ENCODE measurements around the gene SAFB2. TPM values are rescaled to one million over a fixed set of nuclear protein-coding genes. Genes with fewer than 3 reads are reported as not detected.

The SAFB2 gene
- total RNA-seq, 1 experiment from 2014 or later: 86.9 TPM

- RAD21 ChIA-PET (ENCODE audit: low non-redundant PET in 1 of 2, low total read pairs in 2 of 2, uncharacterized antibody in 2 of 2, unreplicated experiment in 2 of 2): no interaction called here
- Histone ChIP-seq H3K27ac (ENCODE audit: low read depth, low read length) (no peak overlapping the region), H3K9ac (ENCODE audit: low read length) (no peak overlapping the region), H2AFZ (ENCODE audit: low read depth, low read length, poor library complexity, severe bottlenecking) (no peak overlapping the region), H3K4me1 (ENCODE audit: control insufficient read depth in 1 of 2, insufficient read depth in 2 of 2, low read length in 2 of 2) (no peaks in the 10 kb centered on the region), H3K9me3 (ENCODE audit: control insufficient read depth in 1 of 2, insufficient read depth in 1 of 2, low read depth in 1 of 2, low read length in 2 of 2) (no peaks in the 10 kb centered on the region), H3K27me3 (ENCODE audit: insufficient read depth, low read length) (no peaks in the 10 kb centered on the region), H4K20me1 (ENCODE audit: insufficient read depth) (no peaks in the 10 kb centered on the region), H3K36me3 (ENCODE audit: control insufficient read depth in 1 of 2, insufficient read depth in 2 of 2, low read length in 2 of 2) (peaks cover 74 to 77% of the 10 kb centered on the region in 2 experiments; a peak in 3 of 4 replicates), H3K4me3 (replicated peaks in 1 of 2; ENCODE audit: low read depth in 1 of 2, low read length in 2 of 2) (no peak overlapping the region), H3K79me2 (ENCODE audit: insufficient read depth, low read length) (peaks cover 42% of the 10 kb centered on the region; the same call in 1 of the 2 replicates), H3K9me2 (ENCODE audit: insufficient read depth) (no peaks in the 10 kb centered on the region), H3K4me2 (ENCODE audit: low read length) (no peak overlapping the region)
- no TSS peak for BruUV-seq (replicated peaks)
- ATAC-seq (no peak), DNase-seq (ENCODE audit: low read depth, low spot score) (no peak)
- intact Hi-C loops (cut with micrococcal nuclease): no loop called here
- POLR2A ChIA-PET: no interaction called here
- CTCF ChIA-PET: no interaction called here
- TF ChIP-seq CTCF (IDR thresholded peaks at IDR 0.05 in 2 of 3, conservative IDR thresholded peaks at IDR 0.05 in 1 of 3; ENCODE audit: borderline replicate concordance in 1 of 3, insufficient read depth in 1 of 3, low read depth in 2 of 3, low read length in 2 of 3) (no peak), JUND (IDR thresholded peaks at IDR 0.05) (no peak), ZFX (IDR thresholded peaks at IDR 0.05) (no peak), TCF7L2 (IDR thresholded peaks at IDR 0.05; ENCODE audit: borderline replicate concordance, extremely low read depth, insufficient read depth, insufficient read length) (no peak), RAD21 (IDR thresholded peaks at IDR 0.05; ENCODE audit: low read depth) (no peak)
These were observed 27.4 kb downstream of the SAFB2 start for GRCh38 chr19:5595129-5595528.

- no TSS peak for BruUV-seq (replicated peaks)
- Histone ChIP-seq H3K4me3 (replicated peaks in 1 of 2; ENCODE audit: low read depth in 1 of 2, low read length in 2 of 2) (no peak overlapping the region), H4K20me1 (ENCODE audit: insufficient read depth) (no peaks in the 10 kb centered on the region), H3K27me3 (ENCODE audit: insufficient read depth, low read length) (no peaks in the 10 kb centered on the region), H3K9me2 (ENCODE audit: insufficient read depth) (no peaks in the 10 kb centered on the region), H3K27ac (ENCODE audit: low read depth, low read length) (no peak overlapping the region), H2AFZ (ENCODE audit: low read depth, low read length, poor library complexity, severe bottlenecking) (no peak overlapping the region), H3K4me2 (ENCODE audit: low read length) (no peak overlapping the region), H3K79me2 (ENCODE audit: insufficient read depth, low read length) (peaks cover 36% of the 10 kb centered on the region; the same call in 1 of the 2 replicates), H3K9ac (ENCODE audit: low read length) (no peak overlapping the region), H3K4me1 (ENCODE audit: control insufficient read depth in 1 of 2, insufficient read depth in 2 of 2, low read length in 2 of 2) (no peaks in the 10 kb centered on the region), H3K9me3 (ENCODE audit: control insufficient read depth in 1 of 2, insufficient read depth in 1 of 2, low read depth in 1 of 2, low read length in 2 of 2) (no peaks in the 10 kb centered on the region), H3K36me3 (ENCODE audit: control insufficient read depth in 1 of 2, insufficient read depth in 2 of 2, low read length in 2 of 2) (peaks cover 73 to 77% of the 10 kb centered on the region in 2 experiments; a peak in 3 of 4 replicates)
- no peak for ATAC-seq
- no peak for DNase-seq (ENCODE audit: low read depth, low spot score)
- RAD21 ChIA-PET (ENCODE audit: low non-redundant PET in 1 of 2, low total read pairs in 2 of 2, uncharacterized antibody in 2 of 2, unreplicated experiment in 2 of 2): no interaction called here
- intact Hi-C loops (cut with micrococcal nuclease): no loop called here
- CTCF ChIA-PET: no interaction called here
- POLR2A ChIA-PET: no interaction called here
- no peak for TF ChIP-seq EZH2phosphoT487 (IDR thresholded peaks at IDR 0.05; ENCODE audit: borderline replicate concordance)
- no peak for TF ChIP-seq FOSL1 (IDR thresholded peaks at IDR 0.05; ENCODE audit: low read depth)
- no peak for TF ChIP-seq EGR1 (IDR thresholded peaks at IDR 0.05; ENCODE audit: low read depth)
- TF ChIP-seq TCF7L2 (IDR thresholded peaks at IDR 0.05; ENCODE audit: borderline replicate concordance, extremely low read depth, insufficient read depth, insufficient read length): no peak
- no peak for TF ChIP-seq CEBPB (IDR thresholded peaks at IDR 0.05; ENCODE audit: low read depth)
- TF ChIP-seq YY1 (IDR thresholded peaks at IDR 0.05; ENCODE audit: extremely low read depth, insufficient replicate concordance, low read depth, low read length): no peak
- no peak for TF ChIP-seq ATF3 (IDR thresholded peaks at IDR 0.05)
- no peak for TF ChIP-seq ELF1 (IDR thresholded peaks at IDR 0.05; ENCODE audit: borderline replicate concordance, low read depth)
- TF ChIP-seq POLR2A (IDR thresholded peaks at IDR 0.05; ENCODE audit: borderline replicate concordance, extremely low read depth, insufficient read depth, insufficient read length): no peak
- no peak for TF ChIP-seq SRF (IDR thresholded peaks at IDR 0.05; ENCODE audit: low read depth)
- no peak for TF ChIP-seq ZNF274 (IDR thresholded peaks at IDR 0.05; ENCODE audit: low read depth, low read length)
- TF ChIP-seq REST (IDR thresholded peaks at IDR 0.05; ENCODE audit: low read depth): no peak
- no peak for TF ChIP-seq MAX (IDR thresholded peaks at IDR 0.05)
These were observed 28.0 kb downstream of the SAFB2 start for GRCh38 chr19:5594521-5594950.
